ENCODE data around the gene HESX1. TPM values are rescaled to one million over a fixed set of nuclear protein-coding genes. Genes with fewer than 3 reads are reported as not detected.

The HESX1 gene
- total and polyA plus RNA-seq, 9 donors, result 0.23 to 1.4 (median 0.88) TPM; not detected in 1

- TF ChIP-seq EP300 (IDR thresholded peaks at IDR 0.05) (no peak), CTCF (IDR thresholded peaks at IDR 0.05) (no peak), POLR2A (IDR thresholded peaks at IDR 0.05) (no peak)
- DNase-seq, result no peak
- WGBS, 3 donors, result 55 to 75% (median 66%) methylated on average over 19 of the region's 19 CpGs
- peak overlapping the region in 1 of 2 donors; percentile 2 for H3K27ac ChIP-seq
- no peaks in the 10 kb centered on the region for H3K9me3 ChIP-seq
- peaks cover 19% of the 10 kb centered on the region for H3K4me1 ChIP-seq (ENCODE audit: insufficient read depth)
- H3K27me3 ChIP-seq, result no peaks in the 10 kb centered on the region
- H3K4me3 ChIP-seq, result peak overlapping the region; percentile 13
- intact Hi-C loops (cut with DNase I), result no loop called here
- H3K36me3 ChIP-seq, result no peaks in the 10 kb centered on the region
These were observed 47.3 kb downstream of the HESX1 start for GRCh38 chr3:57152151-57153143.

- DNase-seq, result no peak
- H3K4me3 ChIP-seq, result peak overlapping the region; percentile 13
- no peak for TF ChIP-seq POLR2A (IDR thresholded peaks at IDR 0.05)
- no peak for TF ChIP-seq EP300 (IDR thresholded peaks at IDR 0.05)
- no peak for TF ChIP-seq CTCF (IDR thresholded peaks at IDR 0.05)
- H3K27ac ChIP-seq, result peak overlapping the region in 1 of 2 donors; percentile 2
- peaks cover 13% of the 10 kb centered on the region for H3K4me1 ChIP-seq (ENCODE audit: insufficient read depth)
- no peaks in the 10 kb centered on the region for H3K9me3 ChIP-seq
- intact Hi-C loops (cut with DNase I), result no loop called here
- no peaks in the 10 kb centered on the region for H3K27me3 ChIP-seq
- WGBS, 3 donors, result 65 to 85% (median 84%) methylated on average over 3 of the region's 3 CpGs
- H3K36me3 ChIP-seq, result no peaks in the 10 kb centered on the region
These were observed 48.0 kb downstream of the HESX1 start for GRCh38 chr3:57151749-57152148.

GRCh38 chr3:57151021-57151449 is 48.7 kb downstream of the HESX1 start:
- H3K36me3 ChIP-seq, result no peaks in the 10 kb centered on the region
- intact Hi-C loops (cut with DNase I), result no loop called here
- 16 to 20% (median 19%) methylated on average over 2 of the region's 2 CpGs for WGBS, 3 donors
- TF ChIP-seq POLR2A (IDR thresholded peaks at IDR 0.05), result no peak
- TF ChIP-seq EP300 (IDR thresholded peaks at IDR 0.05), result no peak
- no peak for TF ChIP-seq CTCF (IDR thresholded peaks at IDR 0.05)
- H3K9me3 ChIP-seq, result no peaks in the 10 kb centered on the region
- H3K27me3 ChIP-seq, result no peaks in the 10 kb centered on the region
- peak overlapping the region in 1 of 2 donors; percentile 21 for H3K27ac ChIP-seq
- no peak for DNase-seq
- H3K4me3 ChIP-seq, result no peak overlapping the region
- peaks cover 13% of the 10 kb centered on the region for H3K4me1 ChIP-seq (ENCODE audit: insufficient read depth)

GRCh38 chr3:57150113-57150581 is 49.6 kb downstream of the HESX1 start:
- no peak for DNase-seq
- no peaks in the 10 kb centered on the region for H3K27me3 ChIP-seq
- intact Hi-C loops (cut with DNase I), result no loop called here
- TF ChIP-seq EP300 (IDR thresholded peaks at IDR 0.05) (no peak), CTCF (IDR thresholded peaks at IDR 0.05) (no peak), POLR2A (IDR thresholded peaks at IDR 0.05) (no peak)
- H3K4me1 ChIP-seq (ENCODE audit: insufficient read depth), result peaks cover 11% of the 10 kb centered on the region
- H3K27ac ChIP-seq, result peak overlapping the region in 1 of 2 donors; percentile 21
- H3K9me3 ChIP-seq, result no peaks in the 10 kb centered on the region
- 48 to 60% (median 60%) methylated on average over 7 of the region's 7 CpGs for WGBS, 3 donors
- no peak overlapping the region for H3K4me3 ChIP-seq
- H3K36me3 ChIP-seq, result no peaks in the 10 kb centered on the region

Other genes starting within 250 kb of the HESX1 start
- under 1 TPM in 2 of 7 donors, not detected in 5; 0.10 TPM for gene SPATA12, start 139.3 kb downstream of the HESX1 start, total RNA-seq
- gene SPATA12, start 139.3 kb downstream of the HESX1 start, polyA plus RNA-seq, result under 1 TPM; 0.02 to 0.12 TPM
- 10 to 100 TPM; 14.4 to 35.8 (median 27.0) TPM for gene IL17RD, start 34.6 kb downstream of the HESX1 start, total RNA-seq
- gene IL17RD, start 34.6 kb downstream of the HESX1 start, polyA plus RNA-seq, result 10 to 100 TPM; 10.7 to 21.0 TPM
- 10 to 100 TPM; 33.9 to 69.6 (median 50.9) TPM for gene APPL1, start 27.8 kb upstream of the HESX1 start, total RNA-seq
- gene APPL1, start 27.8 kb upstream of the HESX1 start, polyA plus RNA-seq, result 10 to 100 TPM; 20.2 to 25.5 TPM
- gene ASB14, start 92.7 kb upstream of the HESX1 start, total RNA-seq, result under 1 TPM in 1 of 7 donors, not detected in 6; 0.80 TPM
- gene ASB14, start 92.7 kb upstream of the HESX1 start, polyA plus RNA-seq, result under 1 TPM in 1 of 2 donors, not detected in 1; 0.05 TPM

Measured in ovary (tissue), 9 donors.